HUES6 (cell line): ENCODE data around the gene KLF11.

Source experiments
- H3K27ac ChIP-seq: 2 replicates; pipeline ENCODE4 v1.7.0; 2013; ENCODE audit warnings: low read depth, mild to moderate bottlenecking, low read length, inconsistent platforms
- H3K27me3 ChIP-seq: 2 replicates; pipeline ENCODE4 v1.6.1; 2013; ENCODE audit warnings: low read length; ENCODE audit not compliant: control insufficient read depth, insufficient read depth
- H3K36me3 ChIP-seq: 2 replicates; pipeline ENCODE4 v1.6.1; 2013; ENCODE audit warnings: low read length; ENCODE audit not compliant: control insufficient read depth, insufficient read depth
- H3K4me1 ChIP-seq: 2 replicates; pipeline ENCODE4 v1.6.1; 2013; ENCODE audit warnings: low read length; ENCODE audit not compliant: control insufficient read depth, insufficient read depth
- H3K4me3 ChIP-seq: 2 replicates; pipeline ENCODE4 v1.5.1; 2013; ENCODE audit warnings: low read depth, low read length
- H3K9ac ChIP-seq: one replicate; pipeline ENCODE4 v1.6.1; 2013; ENCODE audit warnings: mild to moderate bottlenecking, low read length
- H3K9me3 ChIP-seq: 2 replicates; pipeline ENCODE4 v1.6.1; 2013; ENCODE audit warnings: low read depth, low read length; ENCODE audit not compliant: control insufficient read depth, insufficient read depth

Gene KLF11

GRCh38 chr2:10016802-10017258 is 26.5 kb upstream of the KLF11 start:
- H3K9me3 ChIP-seq, result no peaks in the 10 kb centered on the region
- H3K4me3 ChIP-seq, result no peak overlapping the region
- no peaks in the 10 kb centered on the region for H3K36me3 ChIP-seq
- H3K27ac ChIP-seq, result no peak overlapping the region
- no peaks in the 10 kb centered on the region for H3K27me3 ChIP-seq
- no peaks in the 10 kb centered on the region for H3K4me1 ChIP-seq
- H3K9ac ChIP-seq, result no peak overlapping the region

GRCh38 chr2:10017313-10017941 is 25.9 kb upstream of the KLF11 start:
- no peaks in the 10 kb centered on the region for H3K4me1 ChIP-seq
- no peak overlapping the region for H3K9ac ChIP-seq
- H3K36me3 ChIP-seq, result no peaks in the 10 kb centered on the region
- H3K4me3 ChIP-seq, result no peak overlapping the region
- no peaks in the 10 kb centered on the region for H3K27me3 ChIP-seq
- H3K27ac ChIP-seq, result no peak overlapping the region
- no peaks in the 10 kb centered on the region for H3K9me3 ChIP-seq

- Histone ChIP-seq H3K9ac (no peak overlapping the region), H3K27ac (no peak overlapping the region), H3K9me3 (no peaks in the 10 kb centered on the region), H3K4me1 (no peaks in the 10 kb centered on the region), H3K36me3 (no peaks in the 10 kb centered on the region), H3K4me3 (no peak overlapping the region), H3K27me3 (no peaks in the 10 kb centered on the region)
Observed at GRCh38 chr2:10019174-10019573, 24.2 kb upstream of the KLF11 start.

GRCh38 chr2:10019602-10020400 is 23.5 kb upstream of the KLF11 start:
- Histone ChIP-seq H3K27me3 (no peaks in the 10 kb centered on the region), H3K27ac (no peak overlapping the region), H3K36me3 (no peaks in the 10 kb centered on the region), H3K4me1 (no peaks in the 10 kb centered on the region), H3K9me3 (no peaks in the 10 kb centered on the region), H3K9ac (no peak overlapping the region), H3K4me3 (no peak overlapping the region)

- Histone ChIP-seq H3K4me3 (no peak overlapping the region), H3K27ac (no peak overlapping the region), H3K9ac (no peak overlapping the region), H3K27me3 (no peaks in the 10 kb centered on the region), H3K9me3 (no peaks in the 10 kb centered on the region), H3K4me1 (no peaks in the 10 kb centered on the region), H3K36me3 (no peaks in the 10 kb centered on the region)
Observed at GRCh38 chr2:10022041-10022421, 21.3 kb upstream of the KLF11 start.

- H3K27me3 ChIP-seq, result no peaks in the 10 kb centered on the region
- no peaks in the 10 kb centered on the region for H3K9me3 ChIP-seq
Observed at GRCh38 chr2:10022445-10022844, 20.9 kb upstream of the KLF11 start.

GRCh38 chr2:10022966-10023662 is 20.2 kb upstream of the KLF11 start:
- Histone ChIP-seq H3K27me3 (no peaks in the 10 kb centered on the region), H3K4me3 (no peak overlapping the region), H3K4me1 (peaks cover 2% of the 10 kb centered on the region; the same call in 1 of the 2 replicates), H3K36me3 (no peaks in the 10 kb centered on the region), H3K27ac (no peak overlapping the region), H3K9me3 (no peaks in the 10 kb centered on the region), H3K9ac (no peak overlapping the region)

More at GRCh38 chr2:10022445-10022844, 20.9 kb upstream of the KLF11 start:
- H3K9ac ChIP-seq, result no peak overlapping the region
- H3K4me3 ChIP-seq, result no peak overlapping the region
- no peaks in the 10 kb centered on the region for H3K4me1 ChIP-seq
- no peaks in the 10 kb centered on the region for H3K36me3 ChIP-seq
- no peak overlapping the region for H3K27ac ChIP-seq

- H3K9me3 ChIP-seq, result no peaks in the 10 kb centered on the region
- no peaks in the 10 kb centered on the region for H3K36me3 ChIP-seq
- no peak overlapping the region for H3K4me3 ChIP-seq
- no peak overlapping the region for H3K9ac ChIP-seq
- no peaks in the 10 kb centered on the region for H3K27me3 ChIP-seq
- peaks cover 27% of the 10 kb centered on the region for H3K4me1 ChIP-seq
- no peak overlapping the region for H3K27ac ChIP-seq
Observed at GRCh38 chr2:10026940-10027569, 16.3 kb upstream of the KLF11 start.

- Histone ChIP-seq H3K9ac (no peak overlapping the region), H3K36me3 (no peaks in the 10 kb centered on the region), H3K4me1 (peaks cover 27% of the 10 kb centered on the region), H3K27me3 (no peaks in the 10 kb centered on the region), H3K27ac (no peak overlapping the region), H3K4me3 (no peak overlapping the region), H3K9me3 (no peaks in the 10 kb centered on the region)
Observed at GRCh38 chr2:10027660-10028330, 15.6 kb upstream of the KLF11 start.

- Histone ChIP-seq H3K27ac (no peak overlapping the region), H3K9ac (peak overlapping the region; percentile 7), H3K9me3 (no peaks in the 10 kb centered on the region), H3K27me3 (no peaks in the 10 kb centered on the region), H3K4me3 (no peak overlapping the region; the same call in 1 of the 2 replicates), H3K4me1 (peaks cover 27% of the 10 kb centered on the region), H3K36me3 (no peaks in the 10 kb centered on the region)
Observed at GRCh38 chr2:10028407-10028987, 14.9 kb upstream of the KLF11 start.
